GM21447 (cell line): Measurements from ENCODE around the gene TKFC.
A peak's percentile ranks its signal among the peaks of the same experiment; 100 is the strongest.

ENCODE experiments used
- ATAC-seq: cut with Tn5 transposase; IDR thresholded peaks from one replicate; pipeline ENCODE4 v1.9.1; 2021; ENCODE audit not compliant: unreplicated experiment

TKFC gene, protein sequence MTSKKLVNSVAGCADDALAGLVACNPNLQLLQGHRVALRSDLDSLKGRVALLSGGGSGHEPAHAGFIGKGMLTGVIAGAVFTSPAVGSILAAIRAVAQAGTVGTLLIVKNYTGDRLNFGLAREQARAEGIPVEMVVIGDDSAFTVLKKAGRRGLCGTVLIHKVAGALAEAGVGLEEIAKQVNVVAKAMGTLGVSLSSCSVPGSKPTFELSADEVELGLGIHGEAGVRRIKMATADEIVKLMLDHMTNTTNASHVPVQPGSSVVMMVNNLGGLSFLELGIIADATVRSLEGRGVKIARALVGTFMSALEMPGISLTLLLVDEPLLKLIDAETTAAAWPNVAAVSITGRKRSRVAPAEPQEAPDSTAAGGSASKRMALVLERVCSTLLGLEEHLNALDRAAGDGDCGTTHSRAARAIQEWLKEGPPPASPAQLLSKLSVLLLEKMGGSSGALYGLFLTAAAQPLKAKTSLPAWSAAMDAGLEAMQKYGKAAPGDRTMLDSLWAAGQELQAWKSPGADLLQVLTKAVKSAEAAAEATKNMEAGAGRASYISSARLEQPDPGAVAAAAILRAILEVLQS

GRCh38 chr11:61332797-61333549, at the start of gene TKFC, which contains the start of gene DDB1:
Gene TKFC, plus strand, starts transcription at chr11:61333228. Its CDS starts 1,501 bp downstream, at chr11:61334729.
Gene DDB1, minus strand, starts transcription at chr11:61333105. Its CDS starts 137 bp downstream, at chr11:61332968.
- peak; percentile 83 for ATAC-seq

- no peak for ATAC-seq
Observed at GRCh38 chr11:61283613-61284012, 49.4 kb upstream of the TKFC start.

DNA sequence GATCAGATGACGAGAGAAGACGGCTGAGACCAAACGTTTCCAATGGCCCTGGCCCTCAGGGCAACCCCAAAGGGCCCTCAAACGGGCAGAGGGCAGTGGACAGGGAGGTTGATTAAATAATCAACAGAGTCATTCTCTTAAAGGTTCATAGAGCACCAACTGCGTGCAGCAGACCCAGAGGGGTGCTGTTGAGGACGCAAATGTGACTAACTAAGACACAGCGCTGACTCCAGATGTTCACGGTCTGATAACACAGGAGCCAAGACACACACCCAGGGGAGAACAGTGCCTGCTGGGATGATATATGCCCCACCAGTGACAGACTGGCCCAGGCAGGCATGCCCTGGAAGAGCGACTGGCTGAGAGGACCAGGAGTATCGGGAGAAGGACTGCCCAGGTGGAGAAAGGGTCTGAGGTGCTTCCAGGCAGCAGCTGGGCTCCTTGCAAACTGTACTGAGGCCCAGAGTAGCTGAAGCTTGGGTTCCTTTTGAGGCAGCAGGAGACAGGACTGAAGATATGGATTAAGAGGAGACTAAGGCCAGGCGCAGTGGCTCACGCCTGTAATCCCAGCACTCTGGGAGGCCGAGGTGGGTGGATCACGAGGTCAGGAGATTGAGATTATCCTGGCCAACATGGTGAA, 45.6 kb upstream of the TKFC start:
- ATAC-seq = no peak

DNA sequence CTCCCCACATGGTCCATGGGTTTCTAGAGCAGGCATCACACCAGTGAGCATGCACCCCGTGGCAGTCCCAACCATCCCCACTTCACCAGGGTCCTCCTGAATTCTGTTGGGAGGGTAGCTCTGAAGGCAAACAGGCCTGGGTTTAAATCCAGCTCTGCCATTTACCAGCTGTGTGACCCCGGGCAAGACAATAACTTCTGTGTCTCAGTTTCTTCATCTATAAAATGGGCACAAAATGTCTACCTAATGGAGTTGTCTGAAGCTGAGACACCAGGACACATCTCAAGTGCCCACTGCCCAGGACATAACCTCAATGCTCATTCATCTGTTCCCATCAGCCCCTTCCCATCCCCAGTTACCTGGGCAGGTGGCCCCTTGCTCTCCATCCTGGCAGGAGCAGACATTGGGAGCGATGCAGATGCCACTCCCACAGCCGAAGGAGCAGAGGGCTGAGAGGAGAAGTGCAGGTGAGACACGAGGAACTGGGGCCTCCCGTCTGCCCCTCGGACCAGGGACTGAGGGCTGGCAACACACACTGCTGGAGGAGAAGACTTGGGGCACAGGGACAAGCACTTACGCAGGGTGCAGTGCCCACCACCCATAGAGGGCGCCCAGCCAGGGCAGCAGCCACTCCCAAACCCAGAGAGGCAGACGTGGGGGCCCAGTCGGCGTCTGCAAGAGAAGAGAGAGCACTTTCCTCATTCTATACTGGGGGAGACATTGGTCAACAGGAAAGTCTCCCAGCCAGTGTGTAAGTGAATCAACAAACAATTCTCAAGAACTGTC, 41.9 kb upstream of the TKFC start:
- no peak for ATAC-seq

- no peak for ATAC-seq
Observed at GRCh38 chr11:61292356-61292755, 40.7 kb upstream of the TKFC start.

GRCh38 chr11:61293867-61294716, 38.9 kb upstream of the TKFC start:
- ATAC-seq = peak; percentile 31

GRCh38 chr11:61294717-61295595, 38.1 kb upstream of the TKFC start, which contains the start of gene VWCE:
Gene VWCE, minus strand, starts transcription at chr11:61295316. Its CDS starts 279 bp downstream, at chr11:61295037.
- ATAC-seq = peak; percentile 57

- ATAC-seq = no peak
Observed at GRCh38 chr11:61295596-61295926, 37.5 kb upstream of the TKFC start.

GRCh38 chr11:61297341-61297740, 35.7 kb upstream of the TKFC start:
- no peak for ATAC-seq

- no peak for ATAC-seq
Observed at GRCh38 chr11:61297746-61298145, 35.3 kb upstream of the TKFC start.

DNA sequence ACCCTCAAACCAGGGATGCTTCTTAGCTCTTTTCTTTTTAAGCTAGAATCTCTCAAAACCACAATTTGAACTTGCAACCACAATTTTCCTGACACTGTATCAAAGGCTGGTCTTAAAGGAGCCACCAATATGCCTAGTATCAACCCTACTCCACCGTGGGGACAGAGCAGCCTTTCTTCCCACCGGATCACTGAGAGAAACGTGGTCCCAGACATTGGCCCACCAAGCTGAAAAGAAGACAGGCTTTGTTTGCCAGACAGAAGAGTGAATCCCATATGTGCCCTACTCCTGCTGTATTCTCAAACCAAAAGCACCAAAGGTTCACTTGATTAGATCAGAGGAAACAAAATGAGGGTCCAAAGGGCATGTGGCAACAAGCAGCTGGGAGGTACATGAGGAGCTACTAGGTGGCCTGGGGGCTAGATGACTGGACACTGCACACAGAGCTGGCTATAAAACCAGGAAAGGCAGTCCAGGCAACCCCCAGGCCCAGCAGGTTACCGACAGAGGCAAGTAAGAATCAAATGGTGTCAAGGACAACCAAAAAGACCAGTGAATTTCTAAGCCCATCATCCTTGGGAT, 34.3 kb upstream of the TKFC start:
- ATAC-seq = no peak

DNA sequence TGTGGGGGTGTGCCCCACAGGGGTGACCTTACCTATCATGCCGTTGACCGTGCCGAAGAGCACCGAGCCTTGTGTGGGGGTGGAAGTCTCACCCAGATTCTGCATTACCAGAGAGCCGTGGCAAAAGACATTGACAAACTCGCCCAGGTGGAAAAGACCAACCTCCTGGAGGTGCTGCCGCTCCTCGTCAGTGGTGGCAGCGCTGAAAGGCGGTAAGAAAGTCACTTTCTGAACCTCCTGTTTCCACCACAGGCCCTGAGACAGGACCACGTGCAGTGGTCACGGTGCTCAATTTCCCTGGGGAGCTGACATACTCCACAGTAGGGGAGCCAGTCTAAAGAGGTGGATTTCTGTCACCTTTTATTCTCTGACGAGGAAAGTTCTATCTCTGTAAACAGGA, 30.5 kb upstream of the TKFC start:
- no peak for ATAC-seq

DNA sequence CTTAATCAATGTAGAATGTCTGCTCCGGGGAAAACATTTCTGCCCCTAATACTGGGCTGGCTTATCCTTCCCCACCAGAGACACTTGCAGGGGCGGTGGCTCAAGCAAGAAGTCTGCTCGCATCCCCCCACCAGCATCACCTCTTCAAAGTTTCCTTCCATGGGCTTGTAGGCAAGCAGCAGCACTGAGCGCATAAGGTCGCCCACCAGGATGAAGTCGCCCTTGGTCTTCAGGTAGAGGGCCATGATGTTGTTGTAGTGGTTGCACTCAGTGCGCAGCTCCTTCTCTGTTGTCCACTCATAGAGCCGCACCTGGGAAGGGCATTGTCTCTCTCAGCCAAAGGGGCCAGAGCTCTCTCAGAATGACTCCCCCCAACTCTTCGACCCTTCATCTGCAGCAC, 29.3 kb upstream of the TKFC start:
- ATAC-seq = no peak

- no peak for ATAC-seq
Observed at GRCh38 chr11:61305417-61305816, 27.6 kb upstream of the TKFC start.

DNA sequence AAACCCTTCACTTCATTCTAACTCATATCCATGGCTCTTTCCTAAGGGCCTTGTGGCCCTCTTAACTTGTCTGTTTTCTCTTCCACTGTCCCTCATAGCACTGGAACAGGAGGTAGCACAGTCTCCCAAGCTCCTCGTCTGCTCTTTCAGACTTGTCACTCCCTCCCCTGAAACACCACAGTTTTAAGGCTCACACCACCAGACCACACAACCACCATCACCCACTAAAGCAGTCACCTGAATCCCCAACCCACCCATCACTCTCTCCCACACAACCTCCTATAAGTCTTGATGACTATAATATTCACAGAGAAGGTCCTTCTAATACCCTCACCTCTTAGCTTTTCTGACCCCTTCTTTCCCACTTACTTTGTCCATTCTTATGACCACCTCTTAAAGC, 26.8 kb upstream of the TKFC start:
- ATAC-seq = no peak

GRCh38 chr11:61307354-61307753, 25.7 kb upstream of the TKFC start:
- no peak for ATAC-seq

- ATAC-seq = no peak
Observed at GRCh38 chr11:61309141-61309540, 23.9 kb upstream of the TKFC start.

- ATAC-seq = no peak
Observed at GRCh38 chr11:61309739-61310138, 23.3 kb upstream of the TKFC start.
